ENCODE measurements around the gene ZNHIT1. TPM values are rescaled to one million over a fixed set of nuclear protein-coding genes. Genes with fewer than 3 reads are reported as not detected.
"Not testable (repeated sequence)": the region's sequence is repeated elsewhere in the genome, so short reads cannot be mapped to it uniquely, and the experiment has no call there.

ZNHIT1 gene
- total RNA-seq, 2 donors from 2014 or later: 57.6 to 57.8 TPM

- Mint-ChIP-seq H3K36me3 (no peaks in the 10 kb centered on the region), H3K27me3 (peaks cover 55 to 65% of the 10 kb centered on the region in 2 donors), H3K4me1 (ENCODE audit: low read depth in 2 of 2) (peaks cover 20 to 21% of the 10 kb centered on the region in 2 donors), H3K27ac (no peak overlapping the region), H3K4me3 (no peak overlapping the region), H3K9me3 (no peaks in the 10 kb centered on the region)
- ATAC-seq (no peak), DNase-seq (ENCODE audit: low spot score) (no peak)
Observed at GRCh38 chr7:101175664-101176063, 42.3 kb upstream of the ZNHIT1 start.

DNA sequence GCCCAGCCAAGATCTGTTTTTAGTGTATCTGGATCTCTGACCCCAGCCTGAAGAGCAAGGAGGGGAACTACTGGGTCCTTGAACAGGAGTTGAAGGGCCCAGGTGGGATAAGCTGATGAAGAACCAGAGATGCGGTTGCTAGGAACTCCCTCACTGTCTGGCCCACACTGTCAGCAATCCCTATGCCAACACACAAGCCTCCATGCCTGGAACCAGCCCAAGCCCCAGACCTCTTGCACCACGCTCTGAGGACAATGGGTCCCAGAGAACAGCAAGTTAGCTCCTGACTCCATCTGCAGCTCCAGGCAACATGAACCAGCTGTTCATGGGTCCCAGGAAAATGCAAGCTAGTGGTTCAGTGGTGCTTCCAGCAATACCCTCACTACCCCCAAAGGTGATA, 40.3 kb upstream of the ZNHIT1 start:
- peaks cover 53 to 58% of the 10 kb centered on the region in 2 donors for H3K27me3 Mint-ChIP-seq
- no peak overlapping the region for H3K27ac Mint-ChIP-seq
- H3K4me1 Mint-ChIP-seq (ENCODE audit: low read depth in 2 of 2): peaks cover 8 to 15% of the 10 kb centered on the region in 2 donors
- H3K36me3 Mint-ChIP-seq: no peaks in the 10 kb centered on the region
- H3K9me3 Mint-ChIP-seq: no peaks in the 10 kb centered on the region
- no peak for ATAC-seq
- H3K4me3 Mint-ChIP-seq: no peak overlapping the region
- DNase-seq (ENCODE audit: low spot score): no peak

DNA sequence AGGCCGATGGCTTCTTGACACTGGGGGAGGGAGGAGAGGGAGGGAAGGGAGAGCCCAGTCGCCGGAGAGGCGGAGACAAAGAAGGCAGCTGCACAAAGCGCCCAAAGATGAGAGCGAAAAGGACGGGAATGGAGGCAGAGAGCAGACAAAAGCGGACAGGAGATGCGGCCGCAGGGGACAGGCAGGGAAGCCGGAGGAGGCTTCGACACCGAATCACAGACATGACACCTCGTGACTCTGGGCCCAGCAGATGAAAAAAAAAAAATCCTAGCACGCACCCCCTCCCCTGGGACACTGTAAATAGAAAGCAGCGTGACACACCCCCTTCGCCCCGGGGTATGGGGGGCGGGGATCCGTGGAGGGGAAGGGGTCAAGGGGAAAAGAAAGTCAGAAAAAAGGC, 38.8 kb upstream of the ZNHIT1 start:
- DNase-seq (ENCODE audit: low spot score) (no peak), ATAC-seq (no peak)
- no peak overlapping the region for H3K4me3 Mint-ChIP-seq
- H3K27ac Mint-ChIP-seq: no peak overlapping the region
- H3K36me3 Mint-ChIP-seq: no peaks in the 10 kb centered on the region
- no peaks in the 10 kb centered on the region for H3K9me3 Mint-ChIP-seq
- peaks cover 48 to 49% of the 10 kb centered on the region in 2 donors for H3K27me3 Mint-ChIP-seq
- H3K4me1 Mint-ChIP-seq (ENCODE audit: low read depth in 2 of 2): peaks cover 3 to 12% of the 10 kb centered on the region in 2 donors

GRCh38 chr7:101179713-101180112, 38.3 kb upstream of the ZNHIT1 start:
- Mint-ChIP-seq H3K9me3 (no peaks in the 10 kb centered on the region), H3K27me3 (peaks cover 45 to 47% of the 10 kb centered on the region in 2 donors), H3K4me3 (no peak overlapping the region), H3K27ac (no peak overlapping the region), H3K4me1 (ENCODE audit: low read depth in 2 of 2) (peaks cover 0 to 7% of the 10 kb centered on the region in 2 donors), H3K36me3 (no peaks in the 10 kb centered on the region)
- ATAC-seq (no peak), DNase-seq (ENCODE audit: low spot score) (no peak)

DNA sequence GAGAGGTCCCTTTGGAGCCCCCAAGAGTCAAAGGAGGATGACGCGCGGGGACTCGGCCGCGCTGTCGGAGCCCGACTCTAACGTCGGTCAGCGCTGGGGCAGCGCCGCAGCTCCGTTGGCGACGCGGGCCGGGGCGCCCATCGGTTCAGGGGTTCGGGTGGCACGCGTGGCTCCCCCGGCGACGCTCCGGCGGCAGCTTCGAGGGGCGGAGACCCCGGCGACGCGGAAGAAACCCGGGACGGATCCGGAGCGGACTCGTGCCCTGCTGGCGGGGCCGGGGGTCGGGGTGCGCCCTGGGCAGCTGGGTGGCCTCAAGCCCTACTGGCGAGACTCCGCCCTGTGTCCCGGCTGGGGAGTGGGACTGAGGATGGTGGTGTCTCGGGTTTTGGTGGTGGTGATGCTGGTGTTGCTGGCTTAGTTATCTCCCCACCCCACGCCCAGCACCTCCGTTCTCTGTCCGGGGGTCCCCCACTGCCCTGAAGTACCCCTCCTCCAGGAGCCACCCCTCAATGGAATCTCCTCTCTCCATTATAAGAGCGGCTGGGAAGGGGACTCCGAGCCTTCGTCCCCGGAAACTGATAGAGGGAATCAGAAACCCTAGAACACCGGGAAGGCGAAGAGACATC, 37.7 kb upstream of the ZNHIT1 start, which contains the start of gene NAT16:
TSS of gene NAT16 (minus strand) at position 164 of the 626 bp plus-strand sequence. CDS start 5,486 bp downstream, outside the sequence.
- H3K27ac Mint-ChIP-seq: no peak within 1 kb of the TSS
- no peak for DNase-seq (ENCODE audit: low spot score)
- peaks cover 45 to 47% of the 10 kb centered on the region in 2 donors for H3K27me3 Mint-ChIP-seq
- H3K9me3 Mint-ChIP-seq: no peaks in the 10 kb centered on the region
- no peak for ATAC-seq
- peaks cover 0 to 7% of the 10 kb centered on the region in 2 donors for H3K4me1 Mint-ChIP-seq (ENCODE audit: low read depth in 2 of 2)
- no peak within 1 kb of the TSS for H3K4me3 Mint-ChIP-seq
- no peaks in the 10 kb centered on the region for H3K36me3 Mint-ChIP-seq

DNA sequence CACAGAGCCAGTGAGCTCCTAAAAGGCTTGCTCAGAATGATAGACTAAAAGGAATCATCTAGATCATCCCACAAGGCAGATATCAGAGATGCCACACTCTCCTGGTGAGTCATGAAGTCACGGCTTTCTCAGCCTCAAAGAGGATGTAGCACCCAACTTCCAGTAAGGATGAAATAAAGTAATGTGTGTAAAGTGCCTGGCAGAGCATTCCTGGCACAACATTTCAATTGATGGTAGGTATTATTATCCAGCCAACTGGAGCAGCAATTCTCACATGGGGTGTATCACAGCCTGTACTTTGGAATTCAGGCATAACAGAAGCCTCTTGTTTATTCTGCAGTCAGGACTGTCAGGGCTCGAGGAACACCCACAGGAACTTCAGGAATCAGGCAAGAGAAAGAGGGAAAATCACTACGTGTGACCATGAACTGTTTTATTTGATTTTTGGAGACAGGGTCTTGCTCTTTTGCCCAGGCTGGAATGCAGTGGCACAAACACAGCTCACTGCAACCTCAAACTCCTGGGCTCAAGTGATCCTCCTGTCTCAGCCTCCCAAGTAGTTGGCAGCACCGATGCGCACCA, 32.6 kb upstream of the ZNHIT1 start:
- DNase-seq (ENCODE audit: low spot score) (no peak), ATAC-seq (no peak)
- Mint-ChIP-seq H3K9me3 (no peaks in the 10 kb centered on the region), H3K27me3 (peaks cover 22 to 23% of the 10 kb centered on the region in 2 donors), H3K27ac (no peak overlapping the region), H3K4me1 (ENCODE audit: low read depth in 2 of 2) (peaks cover 0 to 7% of the 10 kb centered on the region in 2 donors), H3K4me3 (no peak overlapping the region), H3K36me3 (no peaks in the 10 kb centered on the region)

- Mint-ChIP-seq H3K9me3 (no peaks in the 10 kb centered on the region), H3K27ac (no peak overlapping the region), H3K36me3 (no peaks in the 10 kb centered on the region), H3K4me3 (no peak overlapping the region), H3K27me3 (peaks cover 18 to 22% of the 10 kb centered on the region in 2 donors), H3K4me1 (ENCODE audit: low read depth in 2 of 2) (peaks cover 0 to 7% of the 10 kb centered on the region in 2 donors)
- no peak for ATAC-seq
- DNase-seq (ENCODE audit: low spot score): no peak
Observed at GRCh38 chr7:101186194-101186593, 31.8 kb upstream of the ZNHIT1 start.

- Mint-ChIP-seq H3K36me3 (no peaks in the 10 kb centered on the region), H3K27me3 (peaks cover 16 to 20% of the 10 kb centered on the region in 2 donors), H3K4me1 (ENCODE audit: low read depth in 2 of 2) (peaks cover 0 to 7% of the 10 kb centered on the region in 2 donors), H3K27ac (no peak overlapping the region), H3K9me3 (no peaks in the 10 kb centered on the region), H3K4me3 (no peak overlapping the region)
- no peak for DNase-seq (ENCODE audit: low spot score)
- no peak for ATAC-seq
Observed at GRCh38 chr7:101186844-101187428, 31.0 kb upstream of the ZNHIT1 start.

- no peak overlapping the region for H3K4me3 Mint-ChIP-seq
Observed at GRCh38 chr7:101189109-101189508, 28.9 kb upstream of the ZNHIT1 start.

DNA sequence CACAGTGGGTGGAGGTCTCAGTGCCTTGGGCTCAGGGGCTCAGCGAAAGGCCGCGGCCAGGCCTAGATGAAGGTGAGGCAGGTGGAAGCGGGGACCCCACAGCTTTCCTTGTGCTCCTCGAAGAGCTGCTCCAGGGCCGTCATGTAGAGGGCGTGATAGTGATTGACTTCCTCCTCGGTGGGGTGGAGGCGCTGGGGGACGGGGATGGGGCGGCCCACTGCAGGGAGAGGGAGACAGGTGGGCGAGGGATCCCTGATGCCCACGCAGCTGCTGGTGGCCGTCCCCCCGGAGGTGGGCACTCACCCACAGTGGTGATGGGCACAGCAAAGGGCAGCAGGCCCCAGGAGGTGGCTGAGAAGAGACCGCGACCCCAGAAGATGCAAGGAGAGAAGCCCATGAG, 22.1 kb upstream of the ZNHIT1 start:
- no peak for DNase-seq (ENCODE audit: low spot score)
- peaks cover 0 to 10% of the 10 kb centered on the region in 2 donors for H3K27me3 Mint-ChIP-seq
- H3K4me1 Mint-ChIP-seq (ENCODE audit: low read depth in 2 of 2): peaks cover 0 to 2% of the 10 kb centered on the region in 2 donors
- H3K9me3 Mint-ChIP-seq: no peaks in the 10 kb centered on the region
- ATAC-seq: no peak
- H3K27ac Mint-ChIP-seq: no peak overlapping the region
- H3K36me3 Mint-ChIP-seq: no peaks in the 10 kb centered on the region
- no peak overlapping the region for H3K4me3 Mint-ChIP-seq

More at GRCh38 chr7:101189109-101189508, 28.9 kb upstream of the ZNHIT1 start:
- DNase-seq (ENCODE audit: low spot score) (no peak), ATAC-seq (no peak)
- no peak overlapping the region for H3K27ac Mint-ChIP-seq
- H3K36me3 Mint-ChIP-seq: no peaks in the 10 kb centered on the region
- peaks cover 0 to 2% of the 10 kb centered on the region in 2 donors for H3K4me1 Mint-ChIP-seq (ENCODE audit: low read depth in 2 of 2)
- no peaks in the 10 kb centered on the region for H3K9me3 Mint-ChIP-seq
- peaks cover 9 to 11% of the 10 kb centered on the region in 2 donors for H3K27me3 Mint-ChIP-seq

GRCh38 chr7:101197991-101198390, 20.0 kb upstream of the ZNHIT1 start:
- no peaks in the 10 kb centered on the region for H3K9me3 Mint-ChIP-seq
- DNase-seq (ENCODE audit: low spot score): no peak
- H3K4me3 Mint-ChIP-seq: no peak overlapping the region
- no peak for ATAC-seq
- no peaks in the 10 kb centered on the region for H3K36me3 Mint-ChIP-seq
- peaks cover 5 to 14% of the 10 kb centered on the region in 2 donors for H3K27me3 Mint-ChIP-seq
- no peaks in the 10 kb centered on the region for H3K4me1 Mint-ChIP-seq (ENCODE audit: low read depth in 2 of 2)
- H3K27ac Mint-ChIP-seq: no peak overlapping the region

DNA sequence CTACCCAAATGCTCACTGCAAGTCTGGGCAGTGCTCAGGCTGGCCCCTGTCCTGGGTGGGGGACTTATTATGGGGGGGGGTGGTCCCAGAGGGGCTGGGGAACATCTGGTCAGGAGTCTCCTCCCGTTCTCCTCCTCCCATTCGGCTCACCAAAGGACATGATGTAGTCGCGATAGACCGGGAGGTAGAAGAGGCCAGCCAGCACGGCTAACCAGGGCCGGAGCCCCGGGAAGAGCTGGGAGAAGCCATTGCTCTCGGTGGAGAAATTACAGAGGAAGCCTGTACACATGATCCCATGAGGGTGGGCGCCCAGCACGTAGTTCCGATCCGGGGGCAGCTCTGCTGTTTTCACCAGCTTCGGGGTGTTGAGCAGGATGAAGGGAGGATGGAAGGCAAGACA, 19.5 kb upstream of the ZNHIT1 start:
- H3K4me1 Mint-ChIP-seq (ENCODE audit: low read depth in 2 of 2): no peaks in the 10 kb centered on the region
- H3K27me3 Mint-ChIP-seq: peaks cover 7 to 15% of the 10 kb centered on the region in 2 donors
- H3K4me3 Mint-ChIP-seq: no peak overlapping the region
- H3K36me3 Mint-ChIP-seq: no peaks in the 10 kb centered on the region
- DNase-seq (ENCODE audit: low spot score): no peak
- H3K27ac Mint-ChIP-seq: no peak overlapping the region
- H3K9me3 Mint-ChIP-seq: no peaks in the 10 kb centered on the region
- no peak for ATAC-seq

- DNase-seq (ENCODE audit: low spot score); ATAC-seq; H3K9me3 Mint-ChIP-seq: not testable (repeated sequence)
Observed at GRCh38 chr7:101199522-101199921, 18.4 kb upstream of the ZNHIT1 start.

GRCh38 chr7:101200504-101200861, 17.5 kb upstream of the ZNHIT1 start:
- ATAC-seq: no peak

More at GRCh38 chr7:101199522-101199921, 18.4 kb upstream of the ZNHIT1 start:
- peaks cover 15 to 17% of the 10 kb centered on the region in 2 donors for H3K27me3 Mint-ChIP-seq
- not testable (repeated sequence) for H3K36me3 Mint-ChIP-seq; H3K27ac Mint-ChIP-seq; H3K4me3 Mint-ChIP-seq; H3K4me1 Mint-ChIP-seq (ENCODE audit: low read depth in 2 of 2)

More at GRCh38 chr7:101200504-101200861, 17.5 kb upstream of the ZNHIT1 start:
- no peaks in the 10 kb centered on the region for H3K9me3 Mint-ChIP-seq
- peaks cover 14 to 15% of the 10 kb centered on the region in 2 donors for H3K27me3 Mint-ChIP-seq
- H3K4me1 Mint-ChIP-seq (ENCODE audit: low read depth in 2 of 2): peaks cover 0 to 4% of the 10 kb centered on the region in 2 donors
- no peak for DNase-seq (ENCODE audit: low spot score)
- no peak overlapping the region for H3K27ac Mint-ChIP-seq
- H3K4me3 Mint-ChIP-seq: no peak overlapping the region
- no peaks in the 10 kb centered on the region for H3K36me3 Mint-ChIP-seq
